Measurements from ENCODE around the gene PRELID3B. TPM values are rescaled to one million over a fixed set of nuclear protein-coding genes. Genes with fewer than 3 reads are reported as not detected.
"Not testable (repeated sequence)": the region's sequence is repeated elsewhere in the genome, so short reads cannot be mapped to it uniquely, and the experiment has no call there.

Gene PRELID3B
- total RNA-seq, 1 donor from 2014 or later = 45.7 TPM

DNA sequence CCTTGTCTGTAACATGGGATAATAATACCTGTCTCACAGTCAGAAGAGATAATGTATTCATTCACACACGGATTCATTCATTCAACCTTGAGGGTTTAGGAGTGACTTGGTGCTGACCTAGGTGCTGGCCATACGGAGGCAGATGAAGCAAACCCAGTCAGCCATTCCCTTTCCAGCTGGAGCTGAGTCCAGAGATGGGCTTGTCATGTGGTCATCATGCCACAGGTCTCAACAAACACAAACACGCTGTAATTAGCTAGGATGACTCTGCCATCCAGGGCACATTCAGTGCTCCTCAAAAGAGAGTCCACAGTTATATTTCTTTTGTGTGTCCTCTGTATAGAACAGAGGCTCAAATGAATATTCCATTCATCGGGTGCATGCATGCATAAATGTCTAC lies 19.5 kb upstream of the PRELID3B start:
- no peak for ATAC-seq
- DNase-seq (ENCODE audit: missing footprints) = no peak
- intact Hi-C loops (cut with DNase I) = no loop called here

DNA sequence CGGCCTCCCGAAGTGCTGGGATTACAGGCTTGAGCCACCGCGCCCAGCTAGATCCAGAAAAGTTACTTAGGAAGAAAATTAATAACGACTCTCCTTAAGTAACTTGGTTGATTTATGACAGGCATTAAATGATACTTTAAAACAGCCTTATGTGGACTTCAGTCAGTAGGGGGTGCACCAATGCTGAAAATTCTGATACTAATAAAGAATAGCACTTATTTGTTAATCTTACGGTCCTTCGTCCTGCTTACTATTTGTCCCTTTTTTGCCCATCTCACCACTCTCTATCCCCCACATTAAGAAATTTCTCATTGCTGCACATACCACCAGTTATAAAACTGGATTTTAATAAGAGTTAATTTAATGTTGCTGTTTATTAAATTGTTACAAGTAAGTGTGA lies 12.7 kb upstream of the PRELID3B start:
- no peak for DNase-seq (ENCODE audit: missing footprints)
- ATAC-seq = no peak
- intact Hi-C loops (cut with DNase I) = no loop called here

GRCh38 chr20:59051666-59052185 lies 9.1 kb upstream of the PRELID3B start:
- intact Hi-C loops (cut with DNase I) = no loop called here
- peak; percentile 44 for DNase-seq (ENCODE audit: missing footprints)
- no peak for ATAC-seq

GRCh38 chr20:59050437-59050836 lies 7.9 kb upstream of the PRELID3B start:
- no peak for ATAC-seq
- no peak for DNase-seq (ENCODE audit: missing footprints)
- intact Hi-C loops (cut with DNase I) = no loop called here

- no peak for DNase-seq (ENCODE audit: missing footprints)
- intact Hi-C loops (cut with DNase I) = no loop called here
- no peak for ATAC-seq
Observed at GRCh38 chr20:59048681-59049030, 6.1 kb upstream of the PRELID3B start.

DNA sequence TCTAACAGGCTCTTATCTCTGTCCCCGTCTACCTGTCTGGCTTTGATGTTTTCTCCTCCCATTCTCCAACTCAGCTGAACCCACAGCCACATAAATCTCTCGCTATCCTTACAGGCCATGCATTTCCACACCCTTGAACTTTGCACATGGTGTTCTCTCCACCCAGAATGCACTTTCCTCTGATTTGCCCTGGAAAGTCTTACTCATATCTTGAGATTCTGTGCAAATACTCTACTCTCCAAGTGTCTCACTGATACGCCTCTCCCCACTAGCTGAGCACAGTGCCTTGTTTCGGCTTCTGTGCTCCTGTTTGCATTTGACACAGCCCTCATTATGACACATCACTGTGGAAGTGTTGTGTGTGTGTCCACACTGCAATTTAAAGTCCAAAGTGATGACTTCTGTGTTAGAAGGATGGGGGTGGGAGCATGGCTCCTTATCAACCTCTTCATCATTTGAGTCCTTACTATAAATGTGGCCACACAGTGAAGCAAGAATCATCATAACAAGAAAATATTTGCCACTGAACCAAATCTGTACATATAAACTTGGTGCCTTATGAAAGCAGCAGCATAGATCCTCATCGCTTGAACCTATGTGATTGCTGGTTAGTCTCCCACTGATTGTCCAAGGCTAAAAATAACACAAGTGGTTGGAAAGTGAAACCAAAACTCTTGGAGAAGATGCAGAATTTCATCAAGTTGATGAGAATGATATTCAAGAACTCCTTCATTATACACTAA lies 5.5 kb upstream of the PRELID3B start:
- intact Hi-C loops (cut with DNase I) = no loop called here
- no peak for ATAC-seq
- DNase-seq (ENCODE audit: missing footprints) = no peak

GRCh38 chr20:59046862-59047261 lies 4.3 kb upstream of the PRELID3B start:
- intact Hi-C loops (cut with DNase I) = no loop called here
- no peak for ATAC-seq
- DNase-seq (ENCODE audit: missing footprints) = no peak

GRCh38 chr20:59044796-59045195 lies 2.2 kb upstream of the PRELID3B start:
- peak; percentile 61 for DNase-seq (ENCODE audit: missing footprints)
- ATAC-seq = no peak
- intact Hi-C loops (cut with DNase I) = no loop called here

DNA sequence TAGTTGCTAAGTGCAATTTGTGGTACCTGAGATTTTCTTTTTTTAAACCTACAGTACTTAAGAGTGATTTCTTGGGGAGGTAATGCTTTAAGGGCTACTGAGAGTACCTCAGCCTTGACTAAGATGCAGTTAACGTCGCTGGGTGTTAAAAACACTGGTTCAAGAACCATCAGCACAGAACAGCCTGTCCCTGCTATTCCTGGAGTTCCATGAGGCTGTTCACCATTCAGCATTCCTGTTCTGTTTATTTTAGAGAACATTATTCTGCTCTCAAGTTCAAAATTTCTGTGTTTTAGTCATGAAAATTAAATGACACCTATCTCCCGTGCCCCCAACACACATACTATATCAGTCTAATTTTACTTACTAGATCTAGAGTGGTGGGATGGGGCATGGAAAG lies 1.7 kb upstream of the PRELID3B start:
- DNase-seq (ENCODE audit: missing footprints) = no peak
- ATAC-seq = no peak
- intact Hi-C loops (cut with DNase I) = no loop called here

- intact Hi-C loops (cut with DNase I) = no loop called here
- DNase-seq (ENCODE audit: missing footprints) (no peak), ATAC-seq (no peak)
Observed at GRCh38 chr20:59043698-59044097, 1.1 kb upstream of the PRELID3B start.

DNA sequence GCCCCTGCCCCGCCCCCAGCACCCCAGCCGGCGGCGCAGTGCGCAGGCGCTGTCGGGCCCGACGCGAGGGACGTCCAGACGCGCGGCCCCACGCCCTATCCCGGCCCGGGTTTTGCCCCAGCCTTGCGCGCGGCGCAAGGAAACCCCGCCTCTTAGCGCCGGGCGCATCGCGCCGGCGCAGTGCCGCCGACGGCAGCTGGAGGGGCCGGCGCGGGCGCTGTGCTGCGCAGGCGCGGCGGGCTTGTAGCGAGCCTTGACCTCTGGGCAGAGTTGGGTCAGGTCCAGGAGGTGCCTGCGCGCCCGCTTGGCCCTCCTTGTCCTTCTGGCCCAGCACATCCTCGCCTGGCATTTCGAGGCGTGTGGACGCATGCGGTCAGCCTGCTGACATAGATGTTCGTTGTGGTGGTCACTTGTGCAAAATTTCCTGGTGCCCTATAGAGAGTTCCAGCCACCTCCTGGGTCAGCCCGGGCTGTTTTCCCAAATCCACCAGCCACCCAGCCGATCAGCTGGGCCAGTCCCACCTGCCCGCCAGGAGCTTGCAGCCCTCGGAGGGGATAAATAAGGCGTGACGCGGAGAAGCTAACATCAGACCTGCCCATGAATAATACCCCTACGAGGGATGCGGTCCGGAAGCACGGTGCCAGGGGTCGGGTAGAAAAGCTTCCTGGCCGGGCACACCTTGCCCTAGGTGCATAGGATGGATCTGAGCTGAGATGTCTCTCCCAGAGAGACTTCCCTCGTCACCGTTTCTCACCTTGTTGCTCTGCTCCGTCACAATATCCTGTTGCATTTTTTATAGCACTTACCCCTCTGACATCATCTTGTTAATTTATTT lies 428 bp upstream of the PRELID3B start:
- DNase-seq (ENCODE audit: missing footprints) (peak; percentile 97), ATAC-seq (peak; percentile 99)
- intact Hi-C loops (cut with DNase I) = no loop called here

GRCh38 chr20:59041487-59041886 lies 1.1 kb downstream of the PRELID3B start:
- intact Hi-C loops (cut with DNase I); ATAC-seq; DNase-seq (ENCODE audit: missing footprints): not testable (repeated sequence)

- DNase-seq (ENCODE audit: missing footprints) (no peak), ATAC-seq (no peak)
- intact Hi-C loops (cut with DNase I) = no loop called here
Observed at GRCh38 chr20:59040667-59041066, 1.9 kb downstream of the PRELID3B start.

- ATAC-seq (no peak), DNase-seq (ENCODE audit: missing footprints) (no peak)
- intact Hi-C loops (cut with DNase I) = no loop called here
Observed at GRCh38 chr20:59039233-59039632, 3.4 kb downstream of the PRELID3B start.

GRCh38 chr20:59037386-59037785 lies 5.2 kb downstream of the PRELID3B start:
- intact Hi-C loops (cut with DNase I) = no loop called here
- ATAC-seq = no peak

DNA sequence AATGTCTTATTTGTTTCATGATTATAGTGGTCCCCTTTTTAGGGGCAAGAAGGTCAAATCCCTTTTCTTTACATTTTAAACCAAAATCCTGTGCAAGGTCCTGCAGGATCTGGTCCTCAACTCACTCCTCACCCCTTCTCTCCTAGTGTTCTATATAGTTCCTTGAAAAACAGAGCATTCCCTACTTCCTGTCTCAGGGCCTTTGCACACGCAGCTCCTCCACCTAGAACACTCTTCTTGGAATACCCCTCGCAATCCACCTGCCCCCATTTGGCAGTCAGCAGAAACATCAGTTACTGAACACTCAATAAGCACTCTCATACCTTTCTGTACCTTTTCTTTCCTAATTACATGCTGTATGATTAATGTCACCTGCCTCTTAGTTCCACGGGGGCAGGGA lies 7.2 kb downstream of the PRELID3B start:
- ATAC-seq (no peak), DNase-seq (ENCODE audit: missing footprints) (no peak)

More at GRCh38 chr20:59037386-59037785, 5.2 kb downstream of the PRELID3B start:
- DNase-seq (ENCODE audit: missing footprints) = no peak

DNA sequence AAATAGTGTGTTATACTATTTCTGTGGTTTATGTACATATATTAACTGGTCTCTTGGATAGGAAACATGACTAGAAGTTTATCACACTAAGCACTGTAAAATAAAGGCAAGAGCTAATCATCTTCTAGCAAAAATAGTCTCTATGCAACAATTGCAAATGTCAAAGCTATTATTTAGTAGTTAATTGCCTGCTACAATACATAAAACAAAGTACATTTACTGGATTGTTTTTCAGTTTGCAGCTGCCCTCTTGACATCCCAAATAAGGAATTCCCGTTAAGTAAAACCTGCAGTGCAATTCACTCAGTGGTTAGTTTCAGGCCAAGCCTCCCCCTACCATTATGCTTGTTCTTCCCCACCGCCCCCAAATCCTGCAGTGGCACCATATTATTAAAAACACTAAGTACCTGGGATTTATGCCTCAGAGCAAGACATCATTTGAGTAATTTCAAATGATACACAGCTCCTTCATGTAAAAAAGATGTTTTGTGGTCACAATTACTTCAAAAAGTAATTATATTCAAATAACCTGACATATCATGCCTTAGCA lies 8.9 kb downstream of the PRELID3B start:
- DNase-seq (ENCODE audit: missing footprints) = no peak
- intact Hi-C loops (cut with DNase I) = loop anchor here (2.0 kb wide), 1 partner anchor 143 kb away; no protein-coding TSS in a partner anchor
- ATAC-seq = no peak

More for the DNA sequence above, 7.2 kb downstream of the PRELID3B start:
- intact Hi-C loops (cut with DNase I) = no loop called here

DNA sequence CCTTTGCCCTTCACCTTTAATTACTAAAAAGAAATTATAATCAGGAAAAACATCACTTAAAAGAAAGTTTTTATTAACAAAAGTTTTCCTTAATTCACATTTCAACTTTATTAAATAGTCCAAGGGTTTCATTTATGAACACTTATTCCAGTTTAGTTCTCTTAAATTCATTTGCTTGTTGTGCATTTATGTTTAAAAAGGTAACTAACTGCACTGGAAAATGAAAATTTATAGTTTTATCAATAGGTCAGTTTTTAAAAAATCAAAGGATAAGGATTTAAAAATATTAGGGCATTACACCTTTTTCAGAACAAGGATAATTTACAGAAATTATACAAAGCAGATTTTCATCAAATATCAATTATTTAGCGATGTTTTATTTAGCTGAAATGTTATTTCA lies 9.5 kb downstream of the PRELID3B start:
- intact Hi-C loops (cut with DNase I) = loop anchor here (2.0 kb wide), 1 partner anchor 142 kb away; no protein-coding TSS in a partner anchor
- ATAC-seq (no peak), DNase-seq (ENCODE audit: missing footprints) (no peak)

- no peak for ATAC-seq
- intact Hi-C loops (cut with DNase I) = loop anchor here (2.0 kb wide), 1 partner anchor 142 kb away; no protein-coding TSS in a partner anchor
Observed at GRCh38 chr20:59032713-59033059, 9.9 kb downstream of the PRELID3B start.

More at GRCh38 chr20:59032713-59033059, 9.9 kb downstream of the PRELID3B start:
- no peak for DNase-seq (ENCODE audit: missing footprints)

Data from Right ventricle myocardium inferior (tissue), 1 donor.